HL-60 (cell line): Measurements from ENCODE around the gene CEP95.

Source experiments
- DNase-seq, 2 experiments: peaks; one replicate each; pipeline ENCODE4 v3.0.0-alpha.2; 2010 to 2020; ENCODE audit warnings: low read depth in 1 of 2, low spot score in 1 of 2
- H3K27ac ChIP-seq: fragments of 250-450 bp; sonication (Bioruptor Pico); replicated peaks from 2 replicates; pipeline ENCODE4 v1.5.1; 2020; ENCODE audit warnings: mild to moderate bottlenecking, moderate library complexity
- H3K27me3 ChIP-seq: fragments of 250-450 bp; sonication (Bioruptor Pico); 2 replicates; pipeline ENCODE4 v1.5.1; 2021; ENCODE audit warnings: mild to moderate bottlenecking, moderate library complexity; ENCODE audit not compliant: insufficient read depth, poor library complexity, severe bottlenecking
- H3K4me3 ChIP-seq: replicated peaks from 2 replicates; pipeline ENCODE4 v1.5.1; 2011; ENCODE audit warnings: mild to moderate bottlenecking, control low read depth, low read length; ENCODE audit not compliant: insufficient read depth
- CTCF ChIP-seq: IDR thresholded peaks from one replicate; pipeline ENCODE4 v1.5.1; 2011; ENCODE audit warnings: low read length, control low read depth, inconsistent platforms; ENCODE audit not compliant: insufficient read depth
- GABPA ChIP-seq: IDR thresholded peaks from 2 replicates; pipeline ENCODE4 v1.6.1; 2012; ENCODE audit warnings: low read depth
- POLR2AphosphoS5 ChIP-seq: IDR thresholded peaks from 2 replicates; pipeline ENCODE4 v1.6.1; 2012; ENCODE audit warnings: low read depth
- REST ChIP-seq: IDR thresholded peaks from 2 replicates; pipeline ENCODE4 v1.6.1; 2012; ENCODE audit warnings: low read depth; ENCODE audit not compliant: insufficient replicate concordance
- SPI1 ChIP-seq: IDR thresholded peaks from 2 replicates; pipeline ENCODE4 v1.6.1; 2012; ENCODE audit warnings: low read depth, mild to moderate bottlenecking, borderline replicate concordance

CEP95 gene

GRCh38 chr17:64532409-64532808 lies 25.6 kb downstream of the CEP95 start:
- Histone ChIP-seq H3K4me3 (no peak overlapping the region), H3K27me3 (no peaks in the 10 kb centered on the region), H3K27ac (no peak overlapping the region)
- TF ChIP-seq GABPA (no peak), SPI1 (no peak), REST (no peak), CTCF (no peak), POLR2AphosphoS5 (no peak)
- no peak for DNase-seq

DNA sequence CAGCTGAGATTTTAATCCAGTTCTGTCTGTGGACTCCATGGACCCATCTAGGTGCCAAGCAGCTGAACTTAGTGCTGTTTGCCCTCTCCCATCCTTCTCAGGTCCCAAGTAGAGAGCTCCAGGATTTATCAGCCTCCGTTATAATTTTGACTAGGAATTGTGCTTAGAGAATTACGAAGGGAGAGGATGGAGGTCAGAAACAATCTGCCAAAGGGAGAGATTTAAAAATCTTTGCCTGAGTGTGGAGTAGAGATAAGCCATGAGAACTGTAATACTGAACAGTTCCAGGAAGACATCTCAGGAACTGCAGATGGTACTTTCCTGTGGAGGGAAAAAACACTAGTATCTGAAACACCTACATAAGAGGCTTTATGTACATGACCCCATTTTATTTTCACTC lies 27.0 kb downstream of the CEP95 start:
- DNase-seq, result no peak

DNA sequence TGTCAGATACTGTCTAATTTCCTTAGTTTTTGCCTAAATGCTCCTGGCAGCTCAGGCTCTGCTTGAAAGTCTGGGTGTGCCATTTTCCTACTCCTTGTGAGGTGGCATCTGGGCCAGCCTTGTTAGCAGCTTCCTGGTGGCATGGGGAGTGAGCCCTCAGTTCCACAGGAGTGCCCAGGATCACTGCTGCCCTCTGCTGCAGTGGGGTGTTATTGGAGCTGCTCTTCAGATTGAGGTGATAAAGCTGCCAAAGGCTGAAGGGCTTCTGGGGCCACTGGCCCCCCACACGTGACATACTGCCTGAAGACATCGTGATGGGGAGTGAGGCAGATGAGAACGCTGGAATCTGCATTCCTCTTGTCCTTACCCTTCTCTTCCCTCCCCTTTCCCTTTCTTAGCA lies 27.4 kb downstream of the CEP95 start:
- TF ChIP-seq CTCF, result peak; percentile 6
- TF ChIP-seq REST, result no peak
- peak in 1 of 2 experiments; percentile 14 for DNase-seq
- Histone ChIP-seq H3K4me3 (no peak overlapping the region), H3K27ac (no peak overlapping the region), H3K27me3 (no peaks in the 10 kb centered on the region)

More for the DNA sequence above, 27.0 kb downstream of the CEP95 start:
- Histone ChIP-seq H3K27ac (no peak overlapping the region), H3K4me3 (no peak overlapping the region), H3K27me3 (no peaks in the 10 kb centered on the region)
- TF ChIP-seq REST, result no peak
- TF ChIP-seq POLR2AphosphoS5, result no peak
- TF ChIP-seq GABPA, result no peak
- no peak for TF ChIP-seq SPI1
- TF ChIP-seq CTCF, result no peak
